IPS-15b (cell line): Measurements from ENCODE around the gene GPX5.

Experiments
- H3K27me3 ChIP-seq: one replicate; pipeline ENCODE4 v1.6.1; 2013; ENCODE audit warnings: low read length; ENCODE audit not compliant: control insufficient read depth, insufficient read depth
- H3K36me3 ChIP-seq: one replicate; pipeline ENCODE4 v1.6.1; 2013; ENCODE audit warnings: low read length; ENCODE audit not compliant: control insufficient read depth, insufficient read depth
- H3K4me1 ChIP-seq: one replicate; pipeline ENCODE4 v1.6.1; 2013; ENCODE audit warnings: mild to moderate bottlenecking, low read length; ENCODE audit not compliant: control insufficient read depth, insufficient read depth
- H3K4me3 ChIP-seq: one replicate; pipeline ENCODE4 v1.5.1; 2013; ENCODE audit warnings: low read depth, low read length
- H3K9ac ChIP-seq: one replicate; pipeline ENCODE4 v1.6.1; 2013; ENCODE audit warnings: low read depth, mild to moderate bottlenecking, low read length
- H3K9me3 ChIP-seq: one replicate; pipeline ENCODE4 v1.6.1; 2013; ENCODE audit warnings: mild to moderate bottlenecking, low read length; ENCODE audit not compliant: control insufficient read depth, insufficient read depth

Gene GPX5

GRCh38 chr6:28517964-28518363 lies 7.7 kb upstream of the GPX5 start:
- Histone ChIP-seq H3K9ac (no peak overlapping the region), H3K27me3 (peaks cover 2% of the 10 kb centered on the region), H3K4me3 (no peak overlapping the region), H3K4me1 (peaks cover 6% of the 10 kb centered on the region), H3K9me3 (no peaks in the 10 kb centered on the region), H3K36me3 (no peaks in the 10 kb centered on the region)

- H3K4me3 ChIP-seq: no peak overlapping the region
- no peaks in the 10 kb centered on the region for H3K36me3 ChIP-seq
- peaks cover 3% of the 10 kb centered on the region for H3K27me3 ChIP-seq
- no peaks in the 10 kb centered on the region for H3K9me3 ChIP-seq
- H3K4me1 ChIP-seq: no peaks in the 10 kb centered on the region
- no peak overlapping the region for H3K9ac ChIP-seq
These were observed 3.0 kb upstream of the GPX5 start for GRCh38 chr6:28522594-28523240.

GRCh38 chr6:28523241-28523622 lies 2.4 kb upstream of the GPX5 start:
- H3K9ac ChIP-seq: no peak overlapping the region
- no peak overlapping the region for H3K4me3 ChIP-seq
- H3K36me3 ChIP-seq: no peaks in the 10 kb centered on the region
- no peaks in the 10 kb centered on the region for H3K9me3 ChIP-seq
- peaks cover 3% of the 10 kb centered on the region for H3K27me3 ChIP-seq
- no peaks in the 10 kb centered on the region for H3K4me1 ChIP-seq

GRCh38 chr6:28530777-28531176 lies 5.1 kb downstream of the GPX5 start:
- no peaks in the 10 kb centered on the region for H3K36me3 ChIP-seq
- H3K4me1 ChIP-seq: peaks cover 4% of the 10 kb centered on the region
- H3K9me3 ChIP-seq: no peaks in the 10 kb centered on the region
- peaks cover 8% of the 10 kb centered on the region for H3K27me3 ChIP-seq
- no peak overlapping the region for H3K4me3 ChIP-seq
- no peak overlapping the region for H3K9ac ChIP-seq

- no peak overlapping the region for H3K4me3 ChIP-seq
- H3K9me3 ChIP-seq: no peaks in the 10 kb centered on the region
- no peaks in the 10 kb centered on the region for H3K36me3 ChIP-seq
- H3K27me3 ChIP-seq: peaks cover 8% of the 10 kb centered on the region
- peaks cover 4% of the 10 kb centered on the region for H3K4me1 ChIP-seq
- no peak overlapping the region for H3K9ac ChIP-seq
These were observed 5.9 kb downstream of the GPX5 start for GRCh38 chr6:28531479-28532128.

- no peaks in the 10 kb centered on the region for H3K36me3 ChIP-seq
- no peak overlapping the region for H3K9ac ChIP-seq
- peaks cover 7% of the 10 kb centered on the region for H3K27me3 ChIP-seq
- no peaks in the 10 kb centered on the region for H3K9me3 ChIP-seq
- no peak overlapping the region for H3K4me3 ChIP-seq
- H3K4me1 ChIP-seq: peaks cover 4% of the 10 kb centered on the region
These were observed 8.6 kb downstream of the GPX5 start for GRCh38 chr6:28534306-28534705.

GRCh38 chr6:28534875-28535274 lies 9.2 kb downstream of the GPX5 start:
- Histone ChIP-seq H3K27me3 (peaks cover 7% of the 10 kb centered on the region), H3K9ac (no peak overlapping the region), H3K4me1 (peaks cover 4% of the 10 kb centered on the region)

GRCh38 chr6:28537065-28537464 lies 11.4 kb downstream of the GPX5 start:
- peak overlapping the region; percentile 79 for H3K4me3 ChIP-seq
- peaks cover 7% of the 10 kb centered on the region for H3K27me3 ChIP-seq

More at GRCh38 chr6:28534875-28535274, 9.2 kb downstream of the GPX5 start:
- Histone ChIP-seq H3K36me3 (no peaks in the 10 kb centered on the region), H3K4me3 (no peak overlapping the region), H3K9me3 (no peaks in the 10 kb centered on the region)

GRCh38 chr6:28537509-28538140 lies 11.9 kb downstream of the GPX5 start:
- peak overlapping the region; percentile 79 for H3K4me3 ChIP-seq

More at GRCh38 chr6:28537065-28537464, 11.4 kb downstream of the GPX5 start:
- H3K4me1 ChIP-seq: no peaks in the 10 kb centered on the region
- H3K9ac ChIP-seq: peak overlapping the region; percentile 50
- H3K36me3 ChIP-seq: no peaks in the 10 kb centered on the region
- no peaks in the 10 kb centered on the region for H3K9me3 ChIP-seq

GRCh38 chr6:28541996-28542395 lies 16.3 kb downstream of the GPX5 start:
- Histone ChIP-seq H3K27me3 (peaks cover 2% of the 10 kb centered on the region), H3K9ac (peak overlapping the region; percentile 41), H3K9me3 (no peaks in the 10 kb centered on the region), H3K4me1 (no peaks in the 10 kb centered on the region), H3K4me3 (peak overlapping the region; percentile 70), H3K36me3 (no peaks in the 10 kb centered on the region)

More at GRCh38 chr6:28537509-28538140, 11.9 kb downstream of the GPX5 start:
- no peaks in the 10 kb centered on the region for H3K36me3 ChIP-seq
- no peaks in the 10 kb centered on the region for H3K9me3 ChIP-seq
- H3K4me1 ChIP-seq: no peaks in the 10 kb centered on the region
- H3K9ac ChIP-seq: peak overlapping the region; percentile 50
- peaks cover 7% of the 10 kb centered on the region for H3K27me3 ChIP-seq

GRCh38 chr6:28542440-28543296 lies 17.0 kb downstream of the GPX5 start:
- H3K9me3 ChIP-seq: no peaks in the 10 kb centered on the region
- H3K4me1 ChIP-seq: no peaks in the 10 kb centered on the region
- peaks cover 2% of the 10 kb centered on the region for H3K27me3 ChIP-seq
- H3K9ac ChIP-seq: peak overlapping the region; percentile 57
- peak overlapping the region; percentile 70 for H3K4me3 ChIP-seq
- H3K36me3 ChIP-seq: no peaks in the 10 kb centered on the region
